WTC11 (cell line): ENCODE data around the gene SF3B2.

Source experiments
- ATF1 ChIP-seq: sonication (generic); formaldehyde crosslinking; IDR thresholded peaks from 2 replicates; pipeline ENCODE4 v1.8.1; 2023; ENCODE audit warnings: mild to moderate bottlenecking, moderate library complexity, missing genetic modification reagents
- CTCF ChIP-seq: fragments of 200-600 bp; IDR thresholded peaks from 2 replicates; pipeline ENCODE4 v1.8.0; 2022; ENCODE audit warnings: antibody characterized with exemption
- ELF4 ChIP-seq: sonication (generic); formaldehyde crosslinking; IDR thresholded peaks from 2 replicates; pipeline ENCODE4 v1.8.1; 2022; ENCODE audit warnings: low read depth, mild to moderate bottlenecking, moderate library complexity, missing genetic modification reagents
- IRF1 ChIP-seq: sonication (generic); formaldehyde crosslinking; IDR thresholded peaks from 2 replicates; pipeline ENCODE4 v1.8.0; 2023; ENCODE audit warnings: missing genetic modification reagents
- USF2 ChIP-seq: sonication (generic); formaldehyde crosslinking; IDR thresholded peaks from 2 replicates; pipeline ENCODE4 v1.8.1; 2023; ENCODE audit warnings: mild to moderate bottlenecking, missing genetic modification reagents, moderate library complexity
- ZBTB43 ChIP-seq: sonication (generic); formaldehyde crosslinking; IDR thresholded peaks from 2 replicates; pipeline ENCODE4 v1.8.1; 2023; ENCODE audit warnings: mild to moderate bottlenecking, missing genetic modification reagents
- ZNF671 ChIP-seq: fragments of 250-450 bp; sonication (Bioruptor Pico); IDR thresholded peaks from 2 replicates; pipeline ENCODE4 v1.8.0; 2021; ENCODE audit warnings: mild to moderate bottlenecking

DNA sequence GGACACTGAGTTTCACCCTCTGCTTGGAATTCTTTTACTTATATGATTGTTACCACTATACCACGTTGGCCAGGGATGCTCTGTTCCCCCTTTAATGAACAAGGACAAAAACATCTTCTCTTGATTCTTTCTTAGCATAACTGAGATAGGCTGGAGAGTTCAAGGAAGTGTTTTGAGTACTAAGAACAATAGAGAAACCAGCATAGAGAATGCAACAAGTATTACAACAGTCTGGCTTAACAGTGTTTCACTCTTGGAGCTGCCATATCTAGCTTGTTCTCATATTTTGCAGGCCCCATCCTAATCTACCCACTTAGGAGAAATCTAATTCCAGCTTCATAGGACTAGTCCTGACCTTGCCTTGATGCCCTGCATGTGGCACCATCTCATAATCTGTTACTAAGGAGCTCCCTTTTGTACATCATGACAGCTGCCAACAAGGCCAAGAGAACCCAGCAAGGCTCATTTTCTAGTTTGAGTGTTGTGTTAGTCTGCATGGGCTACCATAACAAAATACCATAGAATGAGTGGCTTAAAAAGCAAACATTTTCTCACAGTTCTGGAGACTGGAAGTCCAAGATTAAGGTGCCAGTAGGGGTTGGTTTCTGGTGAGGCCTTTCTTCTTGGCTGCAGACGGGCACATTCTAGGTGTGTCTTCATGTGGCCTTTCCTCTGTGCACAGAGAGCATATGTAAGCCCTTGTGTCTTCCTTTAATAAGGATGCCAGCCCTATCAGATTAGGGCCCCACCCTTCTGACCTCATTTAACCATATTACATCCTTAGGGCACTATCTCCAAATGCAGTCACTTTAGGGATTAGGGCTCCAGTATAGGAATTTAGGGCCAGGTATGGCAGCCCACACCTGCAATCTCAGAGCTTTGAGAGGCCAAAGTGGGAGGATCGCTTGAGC lies 55.7 kb downstream of the SF3B2 start:
- no peak for TF ChIP-seq ATF1 (CRISPR knock-in tag)
- TF ChIP-seq USF2 (CRISPR knock-in tag): no peak
- no peak for TF ChIP-seq CTCF
- TF ChIP-seq ZBTB43 (CRISPR knock-in tag): no peak
- no peak for TF ChIP-seq ZNF671
- no peak for TF ChIP-seq ELF4 (CRISPR knock-in tag)
- no peak for TF ChIP-seq IRF1 (CRISPR knock-in tag)
